ENCODE measurements around the gene OPCML. TPM values are rescaled to one million over a fixed set of nuclear protein-coding genes. Genes with fewer than 3 reads are reported as not detected.

Gene OPCML
- total RNA-seq, 2 donors from 2014 or later, result not detected

- H3K36me3 ChIP-seq, result no peaks in the 10 kb centered on the region
- no peak for ATAC-seq (ENCODE audit: insufficient number of reproducible peaks, low FRiP score, low read depth)
- TF ChIP-seq CTCF (IDR thresholded peaks at IDR 0.05), result no peak
- no peak overlapping the region for H3K4me3 ChIP-seq
- H3K9me3 ChIP-seq, result no peaks in the 10 kb centered on the region
- H3K27me3 ChIP-seq (replicated peaks; ENCODE audit: insufficient read depth), result no peaks in the 10 kb centered on the region
- no peaks in the 10 kb centered on the region for H3K4me1 ChIP-seq (ENCODE audit: control insufficient read depth in 1 of 2, low read depth in 2 of 2)
- no peak for DNase-seq (ENCODE audit: low spot score)
- no peak overlapping the region for H3K27ac ChIP-seq
Observed at GRCh38 chr11:133123366-133123765, 408.9 kb downstream of the OPCML start.

- Histone ChIP-seq H3K9me3 (no peaks in the 10 kb centered on the region), H3K4me1 (ENCODE audit: control insufficient read depth in 1 of 2, low read depth in 2 of 2) (no peaks in the 10 kb centered on the region), H3K27me3 (replicated peaks; ENCODE audit: insufficient read depth) (no peaks in the 10 kb centered on the region), H3K27ac (no peak overlapping the region), H3K36me3 (no peaks in the 10 kb centered on the region), H3K4me3 (no peak overlapping the region)
- DNase-seq (ENCODE audit: low spot score), result no peak
- no peak for TF ChIP-seq CTCF (IDR thresholded peaks at IDR 0.05)
- no peak for ATAC-seq (ENCODE audit: insufficient number of reproducible peaks, low FRiP score, low read depth)
Observed at GRCh38 chr11:133122256-133122655, 410.0 kb downstream of the OPCML start.

GRCh38 chr11:133118563-133119268 is 413.6 kb downstream of the OPCML start:
- H3K4me3 ChIP-seq, result no peak overlapping the region
- no peak for DNase-seq (ENCODE audit: low spot score)

GRCh38 chr11:133115099-133115498 is 417.2 kb downstream of the OPCML start:
- Histone ChIP-seq H3K27me3 (replicated peaks; ENCODE audit: insufficient read depth) (no peaks in the 10 kb centered on the region), H3K4me1 (ENCODE audit: control insufficient read depth in 1 of 2, low read depth in 2 of 2) (no peaks in the 10 kb centered on the region), H3K9me3 (no peaks in the 10 kb centered on the region), H3K27ac (no peak overlapping the region), H3K4me3 (no peak overlapping the region), H3K36me3 (no peaks in the 10 kb centered on the region)
- TF ChIP-seq CTCF (IDR thresholded peaks at IDR 0.05), result no peak
- ATAC-seq (ENCODE audit: insufficient number of reproducible peaks, low FRiP score, low read depth), result no peak
- no peak for DNase-seq (ENCODE audit: low spot score)

More at GRCh38 chr11:133118563-133119268, 413.6 kb downstream of the OPCML start:
- Histone ChIP-seq H3K27me3 (replicated peaks; ENCODE audit: insufficient read depth) (no peaks in the 10 kb centered on the region), H3K9me3 (no peaks in the 10 kb centered on the region), H3K4me1 (ENCODE audit: control insufficient read depth in 1 of 2, low read depth in 2 of 2) (no peaks in the 10 kb centered on the region), H3K27ac (no peak overlapping the region), H3K36me3 (no peaks in the 10 kb centered on the region)
- no peak for TF ChIP-seq CTCF (IDR thresholded peaks at IDR 0.05)
- no peak for ATAC-seq (ENCODE audit: insufficient number of reproducible peaks, low FRiP score, low read depth)

- ATAC-seq (ENCODE audit: insufficient number of reproducible peaks, low FRiP score, low read depth), result no peak
Observed at GRCh38 chr11:133107763-133108162, 424.5 kb downstream of the OPCML start.

More at GRCh38 chr11:133107763-133108162, 424.5 kb downstream of the OPCML start:
- DNase-seq (ENCODE audit: low spot score), result no peak
- H3K27me3 ChIP-seq (replicated peaks; ENCODE audit: insufficient read depth), result no peaks in the 10 kb centered on the region
- TF ChIP-seq CTCF (IDR thresholded peaks at IDR 0.05), result no peak
- no peak overlapping the region for H3K4me3 ChIP-seq
- H3K36me3 ChIP-seq, result no peaks in the 10 kb centered on the region
- no peaks in the 10 kb centered on the region for H3K9me3 ChIP-seq
- no peak overlapping the region for H3K27ac ChIP-seq
- no peaks in the 10 kb centered on the region for H3K4me1 ChIP-seq (ENCODE audit: control insufficient read depth in 1 of 2, low read depth in 2 of 2)

Data from thoracic aorta (tissue), 2 donors.